GM19238 (cell line): ENCODE measurements around the gene MGAT1.
A peak's percentile ranks its signal among the peaks of the same experiment; 100 is the strongest.

Source experiments
- DNase-seq: peaks from one replicate; pipeline ENCODE4 v3.0.0; 2011; ENCODE audit warnings: low spot score; ENCODE audit not compliant: insufficient read length

Gene MGAT1

GRCh38 chr5:180824630-180825476 is 22.2 kb upstream of the MGAT1 start:
- DNase-seq = no peak

DNA sequence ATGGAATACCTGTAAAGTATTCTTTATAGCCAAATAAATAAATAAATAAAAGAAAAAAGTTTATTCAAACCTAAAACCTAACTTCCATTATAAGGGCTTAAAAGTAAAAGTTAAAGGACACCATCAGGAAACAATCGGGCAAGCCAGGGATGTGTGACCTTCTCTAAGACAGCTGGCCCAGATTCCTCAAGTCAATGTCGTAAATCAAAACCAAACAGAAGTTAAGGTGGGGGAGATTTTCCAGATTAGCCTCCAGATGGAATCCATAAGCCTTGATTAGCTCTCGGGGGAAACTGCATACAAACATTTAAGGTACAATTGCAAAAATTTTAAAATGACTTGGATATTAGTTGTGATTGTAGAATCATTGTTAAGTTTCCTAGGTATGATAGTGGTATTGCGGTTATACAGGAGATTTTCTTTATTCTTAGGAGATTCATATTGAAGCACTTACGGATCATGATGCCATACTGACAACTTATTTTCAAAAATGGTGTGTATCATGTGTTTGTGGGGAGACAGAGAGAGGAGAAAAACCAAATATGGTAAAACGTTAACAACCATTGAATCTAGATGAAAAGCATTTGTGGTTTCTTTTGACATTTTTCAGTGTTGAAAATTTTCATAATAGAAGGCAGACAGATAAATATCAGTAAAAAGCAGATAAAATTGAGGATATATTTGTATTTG is 21.5 kb upstream of the MGAT1 start:
- no peak for DNase-seq

- no peak for DNase-seq
These were observed 20.7 kb upstream of the MGAT1 start for GRCh38 chr5:180823346-180823745.

- no peak for DNase-seq
These were observed 18.9 kb upstream of the MGAT1 start for GRCh38 chr5:180821538-180821937.

- DNase-seq = no peak
These were observed 18.2 kb upstream of the MGAT1 start for GRCh38 chr5:180820788-180821321.

GRCh38 chr5:180818677-180819341 is 16.2 kb upstream of the MGAT1 start:
- no peak for DNase-seq

- no peak for DNase-seq
These were observed 15.5 kb upstream of the MGAT1 start for GRCh38 chr5:180817893-180818674.

GRCh38 chr5:180816608-180817534 is 14.3 kb upstream of the MGAT1 start:
- DNase-seq = no peak

GRCh38 chr5:180815293-180815917 is 12.8 kb upstream of the MGAT1 start:
- DNase-seq = no peak

DNA sequence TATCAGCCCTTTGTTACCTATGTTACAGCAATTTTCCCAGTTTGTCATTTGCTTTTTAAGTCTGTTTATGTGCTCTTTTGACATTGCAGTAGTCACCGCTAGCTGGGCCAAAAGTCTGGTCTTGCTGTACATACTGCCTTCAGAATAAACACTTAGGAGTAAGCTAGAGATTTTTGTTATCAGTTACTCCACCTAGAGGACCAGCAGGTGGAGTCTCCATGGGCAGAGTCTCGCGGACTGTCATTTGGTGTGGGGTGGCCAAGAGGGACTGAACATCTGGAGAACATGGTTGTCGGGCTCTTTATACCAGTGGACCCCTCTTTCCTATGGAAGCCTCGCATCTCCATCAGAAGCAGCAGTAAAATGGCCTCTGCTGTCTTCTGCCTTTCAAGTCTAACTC is 10.8 kb upstream of the MGAT1 start:
- no peak for DNase-seq

DNA sequence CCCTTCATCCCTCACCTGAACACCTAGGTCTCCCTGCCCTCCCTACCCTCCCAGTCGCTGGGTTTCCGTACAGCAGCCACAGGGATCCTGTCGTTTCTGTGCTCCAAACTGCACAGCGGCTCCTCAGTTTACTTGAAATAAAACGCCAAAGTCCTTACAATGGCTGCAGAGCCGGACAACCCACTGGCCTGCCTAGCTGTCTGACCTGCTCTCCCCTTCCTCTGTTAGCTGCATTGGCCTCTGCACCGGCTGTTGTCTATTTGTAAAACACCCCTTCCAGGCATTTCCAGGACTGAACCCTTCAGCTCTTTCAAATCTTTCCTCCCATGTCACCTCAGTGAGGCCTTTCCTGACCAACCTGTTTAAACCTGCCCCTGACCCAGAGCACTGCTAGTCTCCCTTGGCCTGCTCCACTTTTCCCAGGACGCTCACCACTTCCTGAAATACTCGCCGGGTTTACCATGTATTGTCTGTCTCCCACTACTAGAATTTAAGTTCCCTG is 9.1 kb upstream of the MGAT1 start:
- DNase-seq = no peak

DNA sequence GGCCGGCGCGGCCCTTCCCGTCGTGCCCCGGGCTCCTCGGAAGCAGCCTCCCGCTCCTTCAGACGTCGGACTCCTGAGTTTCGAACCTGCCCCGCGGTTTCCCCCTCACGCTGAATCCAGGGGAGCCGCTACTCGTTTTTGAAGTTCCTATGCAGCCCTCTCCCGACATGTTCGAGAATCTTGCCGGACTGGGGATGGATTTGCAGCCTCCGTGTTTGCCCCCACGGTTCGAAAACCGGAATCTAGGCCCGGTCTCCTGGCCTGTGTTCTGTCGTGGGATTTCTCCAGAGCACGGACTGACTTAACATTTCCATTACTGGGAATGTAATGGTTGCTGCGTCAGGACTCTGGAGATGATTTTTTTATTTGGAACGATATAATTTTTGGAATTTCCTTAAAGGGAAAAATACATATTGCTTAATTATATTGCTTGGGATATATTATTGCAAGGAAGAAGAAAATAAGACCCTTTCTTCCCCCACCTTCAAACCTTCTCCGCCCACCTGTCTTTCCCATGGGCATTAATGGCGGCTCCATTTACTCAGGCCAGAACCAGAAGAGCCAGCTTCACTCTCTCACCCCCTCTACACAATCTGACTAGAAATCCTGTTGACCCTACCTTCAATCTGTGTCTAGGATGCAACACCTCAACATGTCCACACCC is 8.5 kb upstream of the MGAT1 start:
- no peak for DNase-seq

GRCh38 chr5:180810210-180810958 is 7.8 kb upstream of the MGAT1 start:
- peak; percentile 81 for DNase-seq

DNA sequence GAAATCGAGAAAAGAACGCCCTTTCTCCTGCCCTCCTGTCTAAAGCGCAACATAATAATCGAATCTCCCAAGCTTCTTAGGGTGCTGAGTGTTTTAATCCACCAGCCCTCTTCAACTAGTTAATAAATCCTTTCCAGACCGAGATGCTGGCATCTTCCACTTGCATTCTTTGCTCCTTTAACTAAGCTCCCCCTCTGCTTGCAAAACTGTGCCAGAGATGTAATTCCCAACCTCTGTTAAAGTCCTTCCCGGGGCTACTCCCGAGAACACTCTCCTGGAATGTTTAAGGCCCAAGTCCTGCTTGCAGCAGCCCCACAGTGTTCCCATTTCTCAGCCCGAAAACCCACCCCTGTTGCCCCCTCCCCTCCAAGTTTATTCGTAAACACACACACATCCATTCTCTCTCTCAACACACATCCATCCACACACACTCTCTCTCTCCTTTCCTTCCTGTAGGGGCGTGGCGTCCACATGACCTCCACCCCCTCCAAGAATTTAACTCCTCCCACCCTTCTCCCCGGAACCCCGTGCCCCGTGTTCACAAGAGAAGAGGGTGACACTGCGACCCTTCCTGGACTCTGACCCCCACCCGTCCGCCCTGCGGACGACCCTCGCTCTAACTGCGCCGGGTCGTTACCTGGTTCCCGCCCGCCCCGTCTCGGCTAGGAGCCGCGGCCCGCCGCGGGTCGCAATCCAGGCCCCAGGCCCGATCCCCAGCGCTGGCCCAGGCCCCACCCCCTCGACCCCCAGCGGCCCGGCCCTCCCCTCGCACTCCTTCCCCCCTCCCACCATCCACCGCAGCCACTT is 7.0 kb upstream of the MGAT1 start:
- DNase-seq = peak; percentile 63

DNA sequence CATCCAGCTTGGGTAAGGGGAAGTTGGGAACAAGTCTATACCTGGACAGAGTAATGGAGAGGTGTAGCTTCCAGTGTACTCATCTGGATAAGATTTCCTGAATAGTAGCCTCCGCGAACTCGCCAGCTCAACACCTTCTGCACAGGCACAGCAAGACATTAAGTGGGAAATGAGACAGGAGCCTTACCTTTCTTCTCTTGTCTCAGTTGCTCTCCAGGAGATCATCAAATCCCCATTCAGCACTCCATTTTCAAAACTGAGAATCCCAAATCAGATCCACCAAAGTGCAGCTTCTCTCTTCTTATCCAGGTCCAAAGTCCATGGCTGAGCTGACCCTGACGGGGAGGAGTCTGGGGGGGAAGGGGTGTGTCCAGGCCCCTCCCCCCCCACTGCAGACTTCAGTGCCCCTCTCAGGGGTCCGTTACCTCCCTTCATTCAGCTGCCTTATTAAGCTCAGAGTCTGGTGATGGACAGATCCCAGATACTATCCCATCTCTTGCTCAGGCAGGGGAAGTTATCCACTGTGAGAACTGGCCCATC is 5.9 kb upstream of the MGAT1 start:
- DNase-seq = no peak

DNA sequence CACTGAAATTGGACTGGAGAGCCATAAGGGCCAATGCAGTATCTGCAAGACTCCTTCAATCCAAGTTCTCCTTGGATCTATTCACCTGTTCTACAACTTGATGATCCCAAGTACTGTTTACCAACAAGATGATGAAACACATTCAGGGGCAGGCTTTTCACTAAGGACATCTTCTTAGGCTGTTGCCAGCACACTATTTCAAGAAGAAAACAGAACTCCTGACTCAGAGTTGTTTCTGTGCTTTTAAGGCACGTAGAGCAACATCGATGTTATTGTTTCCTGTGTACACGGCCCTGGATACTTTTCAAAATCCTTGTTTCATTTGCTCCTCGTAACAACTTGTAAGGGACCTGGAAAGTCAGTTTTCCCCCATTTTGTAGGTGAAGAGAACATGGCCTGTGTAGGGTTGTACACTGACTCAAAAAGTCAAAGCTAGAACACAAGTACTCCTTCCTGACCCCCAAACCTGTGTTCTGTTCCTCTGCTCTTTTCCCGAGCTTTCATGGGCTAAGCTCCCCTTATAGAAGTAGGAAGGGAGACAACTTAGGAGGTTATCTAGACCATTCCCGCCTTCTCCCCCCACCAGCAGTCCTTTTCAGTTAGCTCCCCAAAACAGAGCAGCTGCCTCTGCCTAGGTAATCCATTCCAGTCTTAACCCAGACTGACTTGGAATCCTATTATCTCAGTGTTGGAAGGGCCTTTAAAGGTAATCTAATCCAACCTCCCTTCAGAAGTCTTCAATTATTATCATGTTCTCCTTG is 5.2 kb upstream of the MGAT1 start:
- DNase-seq = no peak
